ENCODE results near the gene AMHR2.

- TF ChIP-seq CTCF (IDR thresholded peaks at IDR 0.05) (no peak), EZH2 (IDR thresholded peaks at IDR 0.05) (no peak), EZH2phosphoT487 (IDR thresholded peaks at IDR 0.05) (no peak)
Observed at GRCh38 chr12:53474819-53475218, 51.2 kb downstream of the AMHR2 start.

Measured in neural progenitor cell (in vitro differentiated cells).